GM19468 (cell line): ENCODE results near the gene CD3G.
"Not testable (repeated sequence)": the region's sequence is repeated elsewhere in the genome, so short reads cannot be mapped to it uniquely, and the experiment has no call there.

Source experiments
- ATAC-seq: cut with Tn5 transposase; IDR thresholded peaks from one replicate; pipeline ENCODE4 v1.9.1; 2021; ENCODE audit warnings: mild to moderate bottlenecking, moderate library complexity, moderate number of reproducible peaks; ENCODE audit not compliant: unreplicated experiment; ENCODE audit errors: extremely low read depth

The CD3G gene

DNA sequence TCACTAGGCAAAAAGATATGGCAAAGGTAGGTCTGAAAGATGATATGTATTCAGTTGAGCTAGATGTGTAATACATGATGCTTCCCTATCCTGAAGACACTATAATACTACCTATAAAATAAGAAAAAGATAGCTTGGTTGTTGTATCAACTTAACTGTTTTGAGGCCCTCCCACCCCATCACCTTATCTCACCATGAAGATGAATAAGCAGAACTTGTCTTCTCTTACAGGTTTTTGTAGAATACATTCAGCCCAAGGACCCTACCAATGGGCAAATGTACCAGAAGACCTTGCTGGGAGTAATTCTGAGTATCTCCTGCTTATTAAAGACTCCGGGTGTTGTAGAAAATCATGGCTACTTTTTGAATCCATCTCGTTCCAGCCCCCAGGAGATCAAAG, 29.1 kb downstream of the CD3G start:
- ATAC-seq = no peak

DNA sequence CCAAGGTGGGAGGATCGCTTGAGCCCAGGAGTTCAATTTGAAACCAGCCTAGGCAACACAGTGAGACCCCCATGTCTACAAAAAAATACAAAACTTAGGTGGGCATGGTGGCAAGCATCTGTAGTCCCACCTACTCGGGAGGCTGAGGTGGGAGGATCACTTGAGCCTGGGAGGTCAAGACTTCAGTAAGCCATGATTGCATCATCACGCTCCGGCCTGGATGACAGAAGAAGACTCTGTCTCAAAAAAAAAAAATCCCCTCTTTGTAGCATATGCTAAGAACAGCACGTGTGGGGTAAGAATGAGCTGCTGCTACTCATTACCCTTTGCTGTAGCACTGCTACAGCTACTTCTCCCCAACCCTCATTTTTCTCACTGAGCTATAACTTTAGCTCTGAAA, 29.7 kb downstream of the CD3G start:
- ATAC-seq = no peak

DNA sequence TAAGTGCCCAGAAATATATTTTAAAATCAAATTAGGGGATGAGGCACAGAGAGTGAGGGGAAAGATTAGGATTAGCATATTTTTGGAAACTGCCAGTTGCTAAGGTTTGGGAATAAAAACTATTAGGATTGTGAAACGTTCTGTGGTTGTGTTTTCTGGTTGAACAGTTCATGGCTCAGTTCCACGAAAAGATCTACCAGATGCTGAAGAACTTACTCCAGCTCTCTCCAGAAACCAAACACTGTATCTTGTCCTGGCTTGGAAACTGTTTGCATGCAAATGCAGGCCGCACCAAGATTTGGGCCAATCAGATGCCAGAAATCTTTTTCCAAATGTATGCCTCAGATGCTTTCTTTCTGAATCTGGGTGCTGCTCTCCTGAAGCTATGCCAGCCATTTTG, 30.6 kb downstream of the CD3G start:
- no peak for ATAC-seq

DNA sequence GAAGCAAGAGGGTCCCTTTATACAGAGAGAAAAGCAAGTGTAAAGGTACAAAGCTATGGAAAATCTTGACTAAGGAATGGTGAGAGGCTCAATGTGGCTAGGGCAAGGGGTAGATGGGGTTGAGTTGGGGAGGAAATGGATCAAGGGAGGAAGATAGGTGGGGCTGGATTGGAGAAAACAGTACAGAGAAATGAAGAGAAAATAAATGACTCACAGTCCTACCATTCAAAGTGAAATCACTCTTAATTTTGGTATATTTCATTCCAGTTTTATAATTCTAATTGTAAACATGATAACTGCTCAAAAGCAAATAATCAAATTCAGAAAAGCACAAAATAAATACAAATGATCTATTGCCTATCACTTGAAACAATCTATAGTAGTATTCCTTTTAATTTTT, 31.8 kb downstream of the CD3G start:
- ATAC-seq = no peak

DNA sequence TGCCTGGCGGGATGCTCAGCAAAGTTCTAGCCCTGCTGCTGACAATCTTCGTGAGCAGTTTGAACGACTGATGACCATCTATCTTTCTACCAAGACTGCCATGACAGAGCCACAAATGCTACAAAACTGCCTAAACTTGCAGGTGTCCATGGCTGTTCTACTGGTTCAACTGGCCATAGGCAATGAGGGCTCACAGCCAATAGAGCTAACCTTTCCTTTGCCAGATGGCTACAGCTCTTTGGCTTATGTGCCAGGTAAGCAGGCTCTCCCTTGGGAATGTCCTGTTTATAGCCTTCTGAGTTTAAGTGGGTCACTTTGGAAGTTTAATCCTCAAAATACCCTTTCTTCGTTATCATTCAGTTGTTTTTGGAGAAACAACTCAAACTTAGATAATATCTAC, 35.4 kb downstream of the CD3G start:
- no peak for ATAC-seq

DNA sequence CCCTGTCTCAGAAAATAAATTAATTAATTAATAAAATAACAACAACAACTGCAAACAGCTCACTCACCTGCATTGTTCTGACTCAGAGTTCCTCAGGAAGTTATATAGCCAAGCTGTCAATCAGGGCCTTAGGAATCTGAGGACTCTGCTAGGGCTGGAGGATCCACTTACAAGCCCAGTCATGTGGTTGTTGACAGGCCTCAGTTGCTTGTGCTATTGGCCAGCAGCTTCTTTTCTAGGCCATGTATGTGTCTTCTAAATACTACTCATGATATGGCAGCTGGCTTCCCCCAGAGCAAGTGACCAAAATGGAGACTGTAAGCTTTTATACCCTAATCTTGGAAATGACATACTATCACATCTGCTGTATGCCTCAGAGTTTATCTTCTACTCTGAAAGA, 36.4 kb downstream of the CD3G start:
- ATAC-seq = no peak

DNA sequence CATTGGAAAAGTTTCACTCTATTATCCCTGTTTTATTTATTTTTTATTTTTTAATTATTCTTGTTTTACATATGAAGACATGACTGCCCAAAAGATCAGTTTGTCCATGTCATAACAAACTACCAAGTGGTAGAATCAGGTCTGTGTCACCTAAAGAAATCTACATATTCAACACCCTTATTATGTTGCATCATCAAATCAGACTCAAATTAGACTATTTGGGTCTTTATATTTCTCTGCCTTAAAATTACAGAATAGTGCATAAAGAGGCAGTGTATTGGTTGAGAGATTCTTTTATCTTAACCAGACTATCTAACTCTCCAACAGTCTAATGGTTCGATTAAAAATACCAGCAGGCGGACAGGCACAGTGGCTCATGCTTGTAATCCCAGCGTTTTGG, 38.8 kb downstream of the CD3G start:
- ATAC-seq = no peak

DNA sequence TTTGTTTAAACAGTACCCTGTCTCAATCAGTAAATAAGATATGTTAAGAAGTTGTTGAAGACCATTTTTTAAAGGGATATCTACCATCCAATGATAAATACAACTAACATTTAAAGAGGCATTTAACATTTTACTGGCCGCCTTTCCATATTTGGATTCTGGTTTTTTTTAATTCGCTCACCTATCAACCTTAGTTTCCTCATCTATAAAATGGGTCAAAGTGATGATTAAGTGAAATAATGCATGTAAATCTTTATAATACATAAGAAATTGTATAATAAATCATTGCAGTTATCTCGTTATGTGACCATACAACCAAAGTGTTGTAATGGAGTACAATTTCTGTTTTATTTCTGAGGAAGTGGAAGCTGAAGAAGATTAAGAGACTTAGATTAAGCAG, 39.5 kb downstream of the CD3G start:
- no peak for ATAC-seq

DNA sequence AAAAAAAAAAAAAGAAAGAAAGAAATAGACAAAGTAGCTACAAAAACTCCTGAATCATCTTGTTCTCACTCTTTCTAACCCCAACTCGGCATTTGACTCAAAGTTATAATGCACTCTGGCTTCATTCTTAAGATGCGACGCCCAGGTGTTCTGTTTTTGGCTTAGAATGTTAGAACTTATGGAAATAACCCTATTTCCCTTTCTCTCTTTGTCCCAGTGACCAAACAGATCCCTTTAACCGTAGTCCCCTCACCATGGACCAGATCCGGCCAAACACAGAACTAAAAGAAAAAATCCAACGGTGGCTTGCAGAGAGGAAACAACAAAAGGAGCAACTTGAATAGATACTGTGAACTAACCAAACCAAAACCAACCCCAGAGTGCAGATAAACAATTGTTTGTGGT, 52.0 kb downstream of the CD3G start:
- no peak for ATAC-seq

DNA sequence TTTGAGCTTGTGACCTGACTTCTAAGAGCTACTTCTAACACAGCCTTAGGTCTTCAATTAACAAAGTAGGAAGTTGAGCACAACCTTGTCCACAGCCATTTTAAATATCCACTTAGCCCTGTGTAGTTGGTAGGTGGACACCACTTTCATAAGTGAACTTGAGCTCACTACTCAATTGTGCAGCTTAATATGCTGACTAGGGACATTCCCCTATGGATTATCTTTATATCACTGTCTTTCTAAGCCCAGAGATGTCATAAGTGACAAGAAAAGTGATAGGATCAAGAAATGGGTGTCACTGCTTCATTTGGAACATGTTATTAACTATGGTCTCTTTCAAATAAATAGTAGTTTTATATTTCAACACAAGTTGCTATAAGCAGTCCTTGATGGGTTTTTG, 53.3 kb downstream of the CD3G start:
- ATAC-seq = no peak

DNA sequence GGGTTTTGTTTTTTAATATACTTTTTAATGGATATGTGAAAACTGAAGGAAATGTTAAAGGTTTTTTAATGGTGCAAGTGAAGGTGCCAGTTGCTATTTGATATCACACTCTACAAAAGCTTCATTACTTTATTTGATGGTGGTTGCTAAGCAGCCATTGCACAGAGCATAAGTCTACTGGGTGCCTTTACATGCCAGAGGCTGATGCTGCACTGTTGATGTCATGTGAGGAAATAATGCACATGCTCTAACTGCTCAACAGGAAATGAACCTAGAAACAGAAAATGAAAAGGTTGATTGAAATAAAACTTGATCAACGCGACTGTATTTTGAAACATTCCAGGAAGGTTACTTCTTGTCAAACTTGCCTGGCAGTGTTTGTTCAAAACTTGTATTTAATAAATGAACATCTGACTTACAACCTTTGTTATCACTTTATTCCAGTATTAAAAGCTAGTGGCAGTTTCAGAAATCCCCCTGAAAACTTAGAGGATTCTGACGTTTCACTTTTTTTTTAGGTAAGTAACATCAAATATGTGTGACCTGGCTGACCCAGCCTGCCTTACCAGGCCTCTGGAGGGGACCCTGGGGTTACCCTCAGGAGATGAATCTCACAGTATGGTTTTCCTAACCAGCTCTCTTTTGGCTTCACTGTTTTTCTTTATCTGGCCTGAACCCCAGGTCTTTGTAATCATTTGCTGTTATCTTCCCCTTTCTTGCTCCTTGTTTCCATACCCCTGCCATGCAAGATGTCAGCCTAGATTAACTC, 54.8 kb downstream of the CD3G start:
- no peak for ATAC-seq

DNA sequence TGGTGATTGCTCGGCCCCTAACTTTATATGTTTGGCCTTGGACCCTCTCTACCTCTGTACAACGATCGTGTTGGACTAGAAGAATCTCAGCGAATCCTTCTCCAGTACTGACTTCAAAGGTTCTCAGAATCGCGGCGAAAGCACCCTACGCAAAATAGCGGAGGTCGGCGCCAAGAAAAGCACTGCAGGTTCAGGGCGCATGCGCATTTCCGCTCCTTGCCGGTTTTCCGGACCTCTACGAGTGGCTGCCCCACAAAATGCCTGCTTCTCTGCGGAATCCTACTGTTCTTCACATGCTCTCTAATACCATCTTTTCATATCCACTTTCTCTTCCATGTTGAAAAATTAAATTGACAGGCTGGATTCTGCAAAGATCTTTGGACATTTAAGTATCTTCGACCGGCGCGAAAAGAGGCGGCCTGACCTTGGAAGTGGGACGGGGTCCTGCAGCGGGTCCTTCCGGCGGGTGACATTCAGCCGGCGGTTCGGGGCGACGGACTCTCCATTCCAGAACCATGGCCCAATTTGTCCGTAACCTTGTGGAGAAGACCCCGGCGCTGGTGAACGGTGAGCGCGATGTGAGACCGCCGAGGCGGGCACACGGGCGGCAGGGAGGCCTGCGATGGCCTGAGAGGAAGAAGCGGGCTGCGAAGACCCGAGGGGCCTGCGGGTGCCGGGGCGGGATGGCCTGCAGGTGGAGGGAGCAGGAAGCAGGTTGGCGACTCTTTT, 57.2 kb downstream of the CD3G start, which contains the start of gene ATP5MG:
TSS of gene ATP5MG (plus strand) at position 456 of the 729 bp plus-strand sequence. CDS start at position 516, 60 bp downstream.
- no peak for ATAC-seq

DNA sequence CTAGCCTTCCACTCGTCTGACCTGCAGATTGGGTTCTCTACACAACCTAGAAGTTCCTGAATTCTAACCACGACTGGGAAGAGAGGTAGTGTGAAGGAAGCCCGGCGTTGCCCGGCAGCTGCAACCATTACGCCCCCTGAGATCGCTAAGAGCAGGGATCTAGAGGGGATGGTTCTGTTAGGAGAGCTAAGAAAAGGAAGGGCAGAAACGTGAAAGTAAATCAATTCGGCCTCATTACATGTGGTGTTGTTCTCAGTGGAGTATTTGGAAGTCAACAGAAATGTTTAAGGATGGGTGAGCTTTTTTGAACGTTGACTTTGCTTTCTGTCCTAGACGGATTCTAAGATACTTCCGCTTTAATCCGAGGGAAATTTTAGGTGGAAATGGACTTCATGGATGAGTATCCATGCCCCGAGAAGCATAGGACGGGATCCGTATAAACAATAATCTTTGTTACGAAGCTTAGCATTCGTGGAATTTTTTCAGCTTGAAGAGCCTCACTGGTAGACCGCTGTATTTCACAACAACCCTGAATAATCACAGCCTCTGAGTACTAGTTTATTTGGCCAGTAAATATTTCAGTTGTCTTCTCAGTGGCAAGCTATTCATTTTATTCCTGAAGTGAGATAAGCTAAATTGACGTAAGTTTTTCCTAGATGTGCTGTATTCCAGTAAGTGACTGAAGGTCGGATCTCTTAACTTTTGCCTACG, 57.9 kb downstream of the CD3G start:
- ATAC-seq = no peak

DNA sequence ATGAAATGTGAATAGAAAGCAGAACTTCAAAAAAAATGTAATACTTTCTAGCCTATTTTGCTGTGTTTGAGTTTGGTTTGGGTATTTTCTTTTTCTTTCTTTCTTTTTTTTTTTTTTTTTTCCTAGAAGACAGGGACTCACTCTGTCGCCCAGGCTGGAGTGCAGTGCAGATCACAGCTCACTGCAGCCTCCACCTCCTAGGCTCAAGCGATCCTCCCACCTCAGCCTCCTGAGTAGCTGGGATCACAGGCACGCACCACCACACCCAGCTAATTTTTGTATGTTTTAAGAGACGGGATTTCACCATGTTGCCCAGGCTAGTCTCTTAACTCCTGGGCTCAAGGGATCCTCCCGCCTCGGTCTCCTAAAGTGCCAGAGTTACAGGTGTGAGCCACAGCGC, 58.5 kb downstream of the CD3G start:
- ATAC-seq = not testable (repeated sequence)
